C1 segment of cervical spinal cord (tissue), 14 donors: ENCODE results near the gene STIM2.

Experiments used
- DNase-seq, 14 donors: peaks; one replicate each; lab custom pipeline; 2025; lab: John Stamatoyannopoulos, UW

Gene STIM2

GRCh38 chr4:26900765-26901164 is 40.1 kb downstream of the STIM2 start:
- no peak for DNase-seq

- no peak for DNase-seq
Observed at GRCh38 chr4:26905172-26905571, 44.5 kb downstream of the STIM2 start.

DNA sequence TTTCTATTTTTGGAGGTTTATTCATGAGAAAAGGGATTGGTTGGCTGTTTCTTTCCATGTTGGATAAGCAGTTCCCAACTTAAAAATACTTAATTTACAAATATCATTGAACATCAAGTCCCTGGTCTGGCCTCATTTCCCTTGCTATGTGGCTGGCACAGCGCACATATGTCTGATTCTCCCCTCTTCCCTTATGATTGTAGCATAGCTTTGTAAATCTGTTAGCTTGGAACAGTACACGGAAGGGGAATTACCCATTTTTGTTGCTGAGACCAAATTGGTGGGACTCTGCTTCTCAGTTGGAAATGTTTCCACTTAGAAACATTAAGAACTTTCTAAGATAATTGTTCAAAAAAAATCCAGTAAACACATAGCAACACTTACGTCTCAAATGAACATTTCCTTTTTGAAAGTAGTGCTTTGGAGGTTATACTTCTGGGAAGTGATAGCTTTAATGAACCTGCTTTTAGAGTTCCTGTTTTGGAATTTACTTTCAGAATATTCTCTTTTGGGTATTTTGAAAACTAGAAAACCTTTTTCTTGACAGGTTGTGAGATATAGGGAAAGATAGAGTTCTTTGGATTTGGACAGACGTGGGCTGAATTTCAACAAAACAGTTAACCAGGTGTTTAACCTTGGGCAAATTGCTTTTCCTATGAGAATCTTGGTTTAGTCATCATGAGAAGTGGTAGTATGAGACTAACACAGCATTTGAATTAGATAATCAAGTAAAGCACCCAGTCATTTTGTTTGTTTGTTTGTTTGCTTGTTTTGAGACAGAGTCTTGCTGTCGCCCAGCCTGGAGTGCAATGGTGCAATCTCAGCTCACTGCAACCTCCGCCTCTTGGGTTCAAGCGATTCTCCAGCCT is 47.3 kb downstream of the STIM2 start:
- DNase-seq, result no peak

DNA sequence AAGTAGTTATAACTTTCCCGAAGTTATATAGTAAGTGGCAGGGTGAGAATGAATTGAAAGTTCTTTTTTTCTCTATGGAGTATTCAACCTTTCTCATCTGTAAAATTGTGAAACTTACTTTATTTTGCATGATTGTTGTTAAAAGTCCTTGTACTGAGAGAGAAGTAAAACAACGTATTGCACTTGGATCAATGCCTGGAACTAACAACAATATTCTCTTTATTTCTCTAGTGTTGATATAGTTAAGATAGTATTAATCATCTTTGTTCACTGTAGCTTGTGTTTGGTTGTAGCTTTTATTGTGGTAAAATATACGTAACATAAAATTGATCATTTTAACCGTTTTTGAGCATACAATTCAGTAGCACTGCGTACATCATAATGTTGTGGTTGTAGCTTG is 48.7 kb downstream of the STIM2 start:
- DNase-seq, result no peak

DNA sequence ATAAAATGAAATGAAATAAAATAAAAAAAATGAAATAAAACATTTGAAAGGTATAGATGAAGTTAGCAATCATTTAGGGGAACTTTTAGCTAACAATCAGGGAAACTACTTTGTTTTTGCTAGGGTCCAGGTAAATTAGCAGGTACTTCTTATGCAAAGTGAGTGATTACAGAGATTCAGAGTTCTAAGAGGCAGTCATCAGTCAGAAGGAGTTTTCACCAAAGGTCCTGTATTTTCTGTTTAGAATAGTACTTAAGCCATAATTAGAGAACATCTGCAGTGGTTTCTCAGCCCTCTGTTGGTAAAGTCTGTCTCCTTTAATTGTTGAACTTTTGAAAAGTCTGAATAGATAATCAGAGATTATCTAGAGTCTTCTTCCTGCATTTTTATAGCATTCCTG is 50.6 kb downstream of the STIM2 start:
- DNase-seq, result no peak

DNA sequence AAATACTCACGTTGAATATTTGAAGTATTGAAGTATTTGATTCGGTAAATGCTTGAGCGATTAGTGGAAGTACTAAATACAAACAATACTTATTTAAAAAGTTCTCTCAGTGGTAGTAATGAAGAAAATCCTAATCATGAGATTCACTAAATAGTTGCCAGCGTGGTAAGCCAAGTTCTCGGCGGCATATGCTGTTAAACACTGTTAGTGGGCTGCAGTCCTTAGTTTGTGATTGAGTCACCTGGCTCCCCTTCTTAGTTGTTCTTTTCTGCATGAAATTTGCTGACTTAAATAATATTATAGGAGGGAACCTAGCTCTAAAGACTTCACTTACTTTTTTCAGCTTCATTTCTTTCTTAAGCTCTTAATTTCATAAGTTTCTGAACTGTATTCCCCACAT is 51.4 kb downstream of the STIM2 start:
- DNase-seq, result no peak

DNA sequence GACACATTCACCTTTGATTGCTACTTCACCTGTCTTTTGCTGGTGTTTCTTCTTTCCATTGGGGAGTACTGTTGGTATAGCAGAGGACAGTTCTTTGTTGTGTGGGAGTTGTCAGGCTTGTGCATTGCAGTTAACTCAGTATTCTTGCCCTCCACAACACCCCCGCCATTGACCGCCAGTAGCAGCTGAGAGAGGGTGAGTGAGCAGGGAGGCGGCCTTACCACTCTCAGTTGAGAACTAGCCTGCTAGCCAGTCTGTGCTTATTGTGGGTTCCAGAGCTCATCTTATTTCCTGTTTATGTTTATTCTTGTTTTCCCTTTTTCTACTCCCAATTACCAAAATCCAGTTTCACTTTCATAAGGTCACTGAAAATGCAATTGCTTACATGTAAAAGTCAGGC is 52.2 kb downstream of the STIM2 start:
- DNase-seq, result no peak

GRCh38 chr4:26916195-26916594 is 55.6 kb downstream of the STIM2 start:
- peak in 1 of 14 donors; percentile 3 for DNase-seq

DNA sequence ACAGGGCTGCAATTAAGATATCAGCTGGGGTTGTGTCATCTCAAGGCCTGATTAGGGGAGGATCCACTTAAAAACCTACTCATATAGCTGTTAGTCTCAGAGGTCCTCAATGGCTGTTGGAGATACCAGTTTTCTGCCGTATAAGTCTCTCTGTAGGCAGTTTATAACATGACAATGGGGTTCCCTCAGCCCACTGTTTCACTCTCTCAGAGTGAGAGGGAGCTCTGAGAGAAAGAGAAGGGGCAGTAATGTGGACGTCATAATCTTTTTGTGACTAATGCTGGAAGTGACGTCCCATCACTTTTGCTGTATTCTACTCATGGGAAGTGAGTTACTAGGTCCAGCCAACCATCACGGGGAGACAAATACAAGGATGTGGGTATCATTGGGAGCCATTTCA is 70.3 kb downstream of the STIM2 start:
- DNase-seq, result no peak

- DNase-seq, result no peak
Observed at GRCh38 chr4:26931451-26931850, 70.8 kb downstream of the STIM2 start.

DNA sequence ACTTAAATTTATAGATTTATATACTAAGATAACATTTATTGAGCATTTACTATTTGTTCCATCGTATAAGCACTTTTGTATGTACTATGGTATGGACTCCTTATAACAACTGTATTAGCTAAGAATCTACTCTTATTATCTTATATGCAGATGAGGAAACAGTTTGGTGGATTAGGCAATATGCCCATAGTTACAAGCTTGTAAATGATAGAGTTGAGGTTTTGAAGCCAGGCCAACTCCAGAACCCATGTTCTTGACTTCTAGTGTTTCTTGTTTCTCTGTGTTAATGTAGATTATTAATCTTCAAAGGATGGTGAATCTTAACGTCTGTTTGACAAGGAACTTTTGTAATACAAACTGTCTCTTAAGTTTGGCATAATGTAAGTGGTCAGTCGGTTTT is 71.3 kb downstream of the STIM2 start:
- no peak for DNase-seq

GRCh38 chr4:26935397-26935796 is 74.8 kb downstream of the STIM2 start:
- no peak for DNase-seq

- no peak for DNase-seq
Observed at GRCh38 chr4:26936284-26937065, 75.8 kb downstream of the STIM2 start.

GRCh38 chr4:26937139-26937538 is 76.5 kb downstream of the STIM2 start:
- DNase-seq, result no peak

- DNase-seq, result no peak
Observed at GRCh38 chr4:26937567-26937966, 76.9 kb downstream of the STIM2 start.

DNA sequence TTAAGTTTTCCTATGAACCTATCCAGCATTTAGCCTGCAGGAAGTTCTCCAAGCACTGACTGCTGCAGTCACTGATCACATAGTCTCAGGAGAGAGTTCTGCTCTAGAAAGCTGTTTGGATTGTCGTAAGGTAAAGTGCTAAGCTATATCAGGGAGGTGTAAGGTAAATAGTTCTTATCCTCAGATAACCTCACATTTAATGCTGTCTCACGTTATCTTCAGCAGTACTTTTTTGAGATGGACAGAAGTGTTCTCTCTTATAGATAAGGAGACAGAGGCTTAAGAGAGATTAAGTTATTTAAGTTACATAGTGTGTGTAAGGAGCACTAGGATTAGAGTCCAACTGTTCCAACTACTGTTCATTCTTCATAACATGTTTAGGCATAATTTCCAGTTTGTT is 77.9 kb downstream of the STIM2 start:
- DNase-seq, result no peak

DNA sequence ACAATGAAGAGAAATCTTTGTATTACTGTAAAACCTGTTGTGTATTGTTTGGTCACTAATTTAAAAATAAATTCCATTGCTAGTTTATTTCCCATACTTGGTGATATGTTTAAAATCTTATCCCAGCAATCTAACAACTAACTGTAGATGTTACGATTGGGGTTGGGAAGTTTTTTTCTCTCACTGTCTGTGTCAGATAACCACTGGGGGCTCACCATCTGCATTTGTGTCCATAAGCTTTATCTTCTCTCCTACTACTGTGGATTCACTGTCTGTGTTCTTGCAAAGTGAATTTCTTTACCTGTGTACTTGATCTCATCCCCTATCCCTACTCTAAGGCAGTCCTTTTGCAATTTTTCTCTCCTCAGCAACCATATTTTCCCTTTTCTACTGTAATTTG is 81.3 kb downstream of the STIM2 start:
- no peak for DNase-seq

- no peak for DNase-seq
Observed at GRCh38 chr4:26942871-26943270, 82.2 kb downstream of the STIM2 start.

GRCh38 chr4:26943391-26943790 is 82.8 kb downstream of the STIM2 start:
- DNase-seq, result no peak

- no peak for DNase-seq
Observed at GRCh38 chr4:26945794-26946193, 85.2 kb downstream of the STIM2 start.

DNA sequence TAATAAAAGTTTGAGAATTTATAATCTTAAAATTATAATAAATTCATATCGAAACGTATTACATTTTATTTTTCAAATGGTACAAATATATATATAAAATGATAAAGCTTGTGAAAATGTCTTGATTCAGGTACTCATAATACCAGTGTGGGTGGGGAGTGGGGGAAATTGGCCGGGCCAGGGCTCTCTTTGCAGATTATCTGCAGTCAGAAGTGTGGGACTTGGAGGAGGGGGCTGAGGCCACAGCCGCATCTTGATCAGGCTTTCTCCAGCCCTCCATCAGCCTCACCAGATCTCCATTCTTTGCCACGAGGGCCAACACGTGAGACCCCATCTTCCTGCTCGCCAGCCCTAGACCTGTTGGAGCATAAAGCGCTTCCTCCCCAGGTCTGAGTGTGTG is 86.7 kb downstream of the STIM2 start:
- DNase-seq, result no peak

GRCh38 chr4:26950446-26950845 is 89.8 kb downstream of the STIM2 start:
- DNase-seq, result no peak

- no peak for DNase-seq
Observed at GRCh38 chr4:26952891-26953290, 92.2 kb downstream of the STIM2 start.
